ENCODE data around the gene DGLUCY.
"Not testable (repeated sequence)": the region's sequence is repeated elsewhere in the genome, so short reads cannot be mapped to it uniquely, and the experiment has no call there.

The DGLUCY gene

DNA sequence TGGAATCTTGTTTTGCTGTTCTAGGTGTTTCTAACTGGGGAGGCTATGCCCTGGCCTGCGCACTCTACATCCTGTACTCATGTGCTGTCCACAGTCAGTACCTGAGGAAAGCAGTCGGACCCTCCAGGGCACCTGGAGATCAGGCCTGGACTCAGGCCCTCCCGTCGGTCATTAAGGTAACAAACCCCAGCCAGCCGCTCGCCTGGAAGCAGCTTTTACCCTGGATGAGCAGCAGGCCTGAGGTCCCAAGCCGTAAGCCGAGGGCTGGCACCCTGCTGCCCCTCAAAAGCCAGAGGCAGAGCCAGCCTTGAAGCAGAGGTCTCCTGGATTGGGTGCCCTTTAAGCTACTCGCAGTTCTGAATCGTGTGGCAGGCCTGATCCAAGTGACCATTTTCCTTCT lies 101.5 kb downstream of the DGLUCY start:
- DNase-seq (ENCODE audit: low read depth): no peak

DNA sequence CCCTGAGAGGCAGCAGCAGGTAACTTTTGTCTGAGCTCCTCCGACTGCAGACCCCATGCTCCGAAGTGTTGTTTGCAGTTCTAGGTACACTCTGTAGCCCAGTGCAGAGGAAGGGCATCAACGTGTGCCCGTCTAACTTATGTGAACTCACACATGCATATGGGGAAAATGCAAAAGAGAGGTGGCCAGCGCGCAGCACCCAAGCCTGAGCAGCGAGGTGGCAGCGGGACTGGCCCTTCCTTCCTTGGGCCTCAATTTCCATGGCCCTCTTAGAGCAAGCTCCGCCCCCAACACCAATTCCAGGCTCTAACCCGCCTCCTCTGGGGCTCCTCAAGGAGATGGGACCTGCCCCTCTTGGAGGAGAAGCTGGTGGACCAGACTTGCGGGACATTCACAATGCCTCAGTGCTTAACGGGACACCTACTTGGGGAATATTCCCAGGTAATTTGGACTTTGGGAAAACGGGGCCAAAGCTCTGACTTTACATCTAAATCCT lies 102.9 kb downstream of the DGLUCY start:
- DNase-seq (ENCODE audit: low read depth): no peak

DNA sequence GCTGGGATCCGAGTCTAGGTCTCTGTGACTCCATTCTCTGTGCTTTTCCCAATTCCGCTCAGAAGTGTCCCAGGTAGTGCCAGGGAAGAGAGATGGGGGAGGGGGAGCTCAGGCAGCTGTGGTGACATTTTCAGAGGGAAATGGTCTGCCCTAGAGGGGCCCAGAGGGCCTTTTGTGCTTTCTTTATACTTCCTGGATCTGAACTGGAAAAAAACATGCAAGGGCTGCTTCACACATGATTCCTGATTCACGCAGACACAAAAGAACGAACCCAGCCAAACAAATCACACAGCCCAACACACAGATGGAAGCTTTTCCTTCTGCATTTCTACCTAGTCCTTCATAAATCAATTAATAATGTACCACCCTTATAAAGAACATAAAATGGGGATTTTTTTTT lies 104.1 kb downstream of the DGLUCY start:
- DNase-seq (ENCODE audit: low read depth): no peak

DNA sequence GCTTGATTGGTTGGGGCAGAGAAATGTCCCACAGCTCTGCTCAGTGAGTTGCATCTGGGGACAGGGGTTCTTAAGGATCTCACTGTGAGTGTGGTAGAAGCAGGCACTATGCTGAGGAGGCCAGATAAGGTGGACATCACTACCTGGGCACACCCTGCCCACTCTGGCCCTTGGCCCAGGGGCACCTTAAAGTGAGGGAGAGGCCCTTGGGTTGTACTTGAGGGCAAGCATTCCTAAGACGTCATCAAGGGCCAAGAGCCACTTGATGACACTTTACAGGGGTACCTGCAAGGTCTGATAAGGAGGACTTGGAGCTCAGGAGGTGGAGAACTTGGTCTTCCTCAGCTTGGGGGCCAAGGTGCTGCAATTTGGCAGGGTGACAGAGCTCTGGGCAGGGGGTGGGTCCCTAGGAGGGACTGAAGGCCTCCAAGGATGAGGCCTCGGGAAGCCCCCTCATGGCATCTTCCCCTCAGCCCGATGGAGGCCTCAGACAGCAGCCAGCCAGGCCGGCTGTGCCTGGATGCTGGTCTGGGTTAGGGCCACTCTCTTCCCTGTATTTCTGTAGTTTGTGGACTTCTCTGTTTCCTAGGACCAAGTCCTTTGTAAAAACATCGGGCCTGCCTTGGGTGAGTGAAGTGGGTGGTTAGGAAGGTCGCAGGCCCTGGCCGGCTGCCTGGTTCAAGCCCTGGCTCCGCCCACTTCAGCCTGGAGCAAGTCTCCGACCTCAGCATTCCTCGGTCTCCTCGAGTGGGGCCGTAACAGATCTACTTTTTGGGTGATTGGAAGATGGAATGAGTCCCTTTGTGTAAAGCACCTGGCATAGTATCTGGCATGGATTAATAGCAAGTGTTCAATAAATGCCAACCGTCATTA lies 105.9 kb downstream of the DGLUCY start:
- DNase-seq (ENCODE audit: low read depth): no peak

DNA sequence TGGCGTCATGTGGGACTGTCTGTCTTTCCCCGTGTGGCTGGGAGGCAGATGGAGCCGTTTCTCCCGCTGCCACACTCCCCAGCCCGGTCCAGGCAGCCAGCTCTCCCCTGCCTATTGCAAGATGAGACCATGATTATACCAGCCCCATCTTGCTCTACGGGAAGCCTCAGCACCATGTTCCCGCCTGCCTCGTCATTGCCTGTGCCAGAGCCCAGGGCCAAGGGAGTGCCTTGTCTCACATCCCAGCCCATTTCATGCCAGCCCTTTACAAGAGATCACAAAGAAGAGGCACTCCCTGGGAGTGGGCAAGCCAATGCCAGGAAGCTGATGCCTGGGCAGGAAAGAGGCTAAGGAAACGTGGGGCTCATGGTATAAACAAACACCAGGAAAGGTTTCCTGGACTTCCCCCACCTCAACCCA lies 106.7 kb downstream of the DGLUCY start:
- no peak for DNase-seq (ENCODE audit: low read depth)

DNA sequence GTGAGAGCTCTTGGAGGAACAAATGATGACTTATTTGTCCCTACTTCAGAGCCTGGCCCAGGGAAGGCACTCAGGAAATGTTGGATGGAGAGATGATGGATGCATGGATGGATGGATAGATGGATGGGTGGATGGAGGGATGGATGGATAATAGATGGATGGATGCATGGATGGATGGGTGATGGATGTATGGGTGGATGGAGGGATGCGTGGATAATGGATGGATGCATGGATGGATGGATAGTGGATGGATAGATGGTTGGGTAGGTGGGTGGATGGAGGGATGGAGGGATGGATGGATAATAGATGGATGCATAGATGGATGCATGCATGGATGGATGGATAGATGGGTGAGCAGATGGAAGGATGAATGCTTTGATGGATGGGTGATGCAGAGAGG lies 107.4 kb downstream of the DGLUCY start:
- no peak for DNase-seq (ENCODE audit: low read depth)

DNA sequence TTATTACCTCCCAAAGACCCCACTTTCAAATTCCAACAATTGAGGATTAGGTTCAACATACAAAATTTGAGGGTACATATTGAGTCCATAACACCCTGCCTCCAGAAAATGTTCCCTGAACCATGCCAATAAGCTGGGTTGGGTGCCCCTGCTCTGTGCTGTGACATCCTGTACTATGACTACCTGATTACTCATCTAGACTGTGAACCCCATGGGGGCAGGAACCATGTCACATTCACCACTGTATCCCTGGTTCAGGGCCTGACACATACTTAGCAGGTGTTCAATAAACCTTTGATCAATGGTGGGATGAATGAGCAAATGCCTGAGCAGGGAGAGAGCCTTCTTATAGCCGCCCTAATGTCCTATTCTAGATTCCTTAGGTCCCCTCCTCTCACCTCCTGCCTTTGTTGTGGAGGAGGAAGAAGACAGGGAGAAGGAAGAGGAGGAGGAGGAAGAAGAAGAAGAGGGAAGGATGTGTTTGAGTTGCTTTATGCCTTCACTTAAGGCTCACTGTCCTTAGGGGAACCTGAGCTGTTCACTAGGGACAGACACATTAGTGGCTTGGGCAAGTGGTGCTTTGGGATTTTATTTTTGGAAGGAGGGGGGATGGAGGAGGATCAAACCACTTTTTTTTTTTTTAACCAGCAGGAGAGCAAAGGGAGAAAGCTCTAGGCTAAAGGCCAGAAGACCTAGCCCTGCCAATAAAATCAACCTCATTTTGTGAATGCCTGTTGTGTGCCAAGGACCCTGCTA lies 109.3 kb downstream of the DGLUCY start:
- DNase-seq (ENCODE audit: low read depth): no peak

DNA sequence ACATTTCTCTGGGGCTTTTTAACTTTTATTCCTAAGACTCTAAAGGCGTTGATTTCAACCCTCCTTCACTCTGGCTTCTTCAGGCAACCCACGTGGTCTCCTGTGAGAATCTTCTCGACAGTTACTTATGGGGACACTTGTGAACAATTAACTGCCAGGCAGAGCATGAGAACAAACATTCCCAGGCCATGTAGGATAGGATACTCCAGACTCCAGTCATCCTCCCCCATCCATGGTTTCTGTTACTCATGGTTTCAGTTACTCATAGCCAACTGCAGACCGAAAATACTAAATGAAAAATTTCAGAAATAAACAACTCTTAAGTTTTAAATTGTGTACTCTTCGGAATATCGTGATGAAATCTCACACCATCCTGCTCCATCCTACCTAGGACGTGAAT lies 111.2 kb downstream of the DGLUCY start:
- DNase-seq (ENCODE audit: low read depth): peak; percentile 43

DNA sequence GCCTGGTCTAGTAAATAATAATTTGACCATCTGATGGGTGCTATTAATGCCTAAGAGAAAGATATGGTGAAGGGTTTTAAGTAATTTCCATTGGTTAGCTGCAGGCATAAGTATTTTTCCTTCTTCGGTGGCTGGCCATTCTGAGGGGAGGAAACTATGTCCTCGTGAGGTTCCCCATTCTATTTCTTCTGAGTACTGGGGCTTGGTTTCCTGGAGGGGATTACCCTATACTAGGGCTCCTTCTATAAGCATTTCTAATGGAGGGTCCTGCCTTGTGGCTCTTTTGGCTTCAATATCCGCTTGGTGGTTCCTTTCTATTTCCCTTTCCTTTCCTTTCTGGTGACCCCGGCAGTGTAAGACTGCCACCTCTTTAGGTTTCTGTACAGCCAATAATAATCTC lies 112.5 kb downstream of the DGLUCY start:
- DNase-seq (ENCODE audit: low read depth): not testable (repeated sequence)

DNA sequence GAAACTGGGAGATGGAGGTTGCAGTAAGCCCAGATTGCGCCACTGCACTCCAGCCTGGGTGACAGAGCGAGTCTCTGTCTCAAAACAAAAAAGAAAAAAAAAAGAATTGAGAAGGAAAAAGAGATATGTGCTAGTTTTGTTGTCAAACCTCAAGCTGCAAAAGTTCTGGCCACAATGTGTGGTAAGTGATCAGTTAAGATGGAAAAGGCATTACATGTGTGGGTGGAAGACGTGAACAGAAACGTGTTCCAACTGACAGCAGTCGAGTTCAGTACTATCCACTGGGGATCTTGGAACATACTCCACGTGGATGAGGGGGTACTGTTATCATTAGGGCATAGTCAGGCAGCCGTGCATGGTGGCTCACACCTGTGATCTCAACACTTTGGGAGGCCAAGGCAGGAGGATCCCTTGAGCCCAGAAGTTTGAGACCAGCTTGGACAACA lies 113.3 kb downstream of the DGLUCY start:
- DNase-seq (ENCODE audit: low read depth): no peak

DNA sequence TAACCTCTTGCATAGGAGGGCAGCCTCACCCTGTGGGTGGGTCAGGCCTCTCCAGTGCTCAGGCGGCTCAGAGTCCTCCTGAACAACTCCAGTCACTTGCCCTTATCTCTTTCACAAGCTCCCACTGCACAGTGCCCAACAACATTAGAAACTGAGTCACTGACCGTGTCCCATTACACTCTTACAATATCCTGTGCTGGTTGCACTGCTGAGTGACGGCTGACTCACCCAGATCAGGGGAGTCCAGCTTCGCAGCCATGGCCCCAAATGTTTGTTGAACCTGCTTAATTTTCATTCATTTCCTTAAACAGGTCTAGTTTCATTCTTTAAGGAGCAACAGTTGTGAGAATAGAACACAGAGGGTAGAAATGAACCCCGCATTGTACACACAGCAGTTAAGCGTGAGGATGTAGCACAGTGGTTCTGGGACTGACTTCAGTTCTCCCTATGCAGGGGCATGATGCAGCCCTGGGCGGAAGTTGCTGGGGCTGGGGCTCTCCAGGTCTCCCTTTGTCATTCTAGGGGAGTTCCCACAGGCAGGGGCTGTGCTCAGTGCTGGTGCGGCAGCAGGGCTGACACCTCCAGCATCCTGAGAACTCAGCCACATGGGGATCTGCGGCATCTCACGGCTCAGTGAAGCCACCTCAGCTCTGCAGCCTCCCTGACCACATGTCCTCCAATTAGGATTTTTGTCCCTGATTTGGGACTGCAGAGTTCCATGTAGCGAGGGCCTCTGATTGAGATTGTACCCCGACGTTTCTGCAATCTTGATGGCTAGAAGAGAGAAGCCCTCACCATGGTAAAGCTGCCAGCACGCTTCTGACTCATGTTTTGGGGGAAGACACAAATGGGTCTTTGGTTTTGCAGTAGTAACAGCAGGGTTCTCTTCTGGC lies 114.5 kb downstream of the DGLUCY start:
- peak; percentile 66 for DNase-seq (ENCODE audit: low read depth)

DNA sequence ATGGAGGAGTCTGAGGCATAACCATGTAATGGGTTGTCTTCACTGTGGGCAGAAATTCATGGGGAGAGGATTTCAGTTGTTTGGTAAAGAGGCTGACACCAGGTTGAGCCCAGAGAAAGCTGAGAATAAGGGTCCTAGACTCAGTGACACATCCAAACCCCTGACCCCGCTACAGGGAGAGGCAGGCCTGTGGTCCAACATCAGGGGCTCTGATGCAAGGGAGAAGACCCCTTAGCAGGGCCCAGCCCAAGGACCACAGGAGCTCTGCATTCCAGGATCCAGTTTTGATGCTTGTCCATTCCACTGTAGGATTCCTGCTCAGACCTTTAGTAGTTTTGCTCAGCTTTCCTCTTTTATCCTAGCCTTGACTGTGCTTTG lies 115.1 kb downstream of the DGLUCY start:
- DNase-seq (ENCODE audit: low read depth): no peak

DNA sequence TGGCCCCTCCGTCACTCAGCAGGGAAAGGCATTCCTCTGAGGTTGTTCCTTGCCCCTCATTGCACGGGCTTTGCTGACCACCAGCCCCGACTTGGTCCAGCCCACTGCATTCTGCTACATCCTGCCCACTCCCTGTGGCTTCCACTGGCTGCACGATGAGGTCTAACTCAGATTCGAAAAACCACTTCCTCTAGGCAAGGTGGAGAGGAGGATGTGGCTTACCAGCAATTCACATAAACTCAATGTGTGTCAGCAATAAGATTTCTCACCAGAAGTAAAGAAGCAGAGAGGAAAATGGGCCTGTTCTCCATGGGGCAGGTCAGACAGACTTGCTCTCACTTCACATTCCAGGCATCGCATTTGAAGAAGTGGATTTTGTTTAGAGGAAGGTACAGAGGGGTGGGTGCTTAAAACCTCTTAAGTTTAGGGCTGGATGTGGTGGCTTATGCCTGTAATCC lies 115.9 kb downstream of the DGLUCY start:
- DNase-seq (ENCODE audit: low read depth): peak; percentile 81

DNA sequence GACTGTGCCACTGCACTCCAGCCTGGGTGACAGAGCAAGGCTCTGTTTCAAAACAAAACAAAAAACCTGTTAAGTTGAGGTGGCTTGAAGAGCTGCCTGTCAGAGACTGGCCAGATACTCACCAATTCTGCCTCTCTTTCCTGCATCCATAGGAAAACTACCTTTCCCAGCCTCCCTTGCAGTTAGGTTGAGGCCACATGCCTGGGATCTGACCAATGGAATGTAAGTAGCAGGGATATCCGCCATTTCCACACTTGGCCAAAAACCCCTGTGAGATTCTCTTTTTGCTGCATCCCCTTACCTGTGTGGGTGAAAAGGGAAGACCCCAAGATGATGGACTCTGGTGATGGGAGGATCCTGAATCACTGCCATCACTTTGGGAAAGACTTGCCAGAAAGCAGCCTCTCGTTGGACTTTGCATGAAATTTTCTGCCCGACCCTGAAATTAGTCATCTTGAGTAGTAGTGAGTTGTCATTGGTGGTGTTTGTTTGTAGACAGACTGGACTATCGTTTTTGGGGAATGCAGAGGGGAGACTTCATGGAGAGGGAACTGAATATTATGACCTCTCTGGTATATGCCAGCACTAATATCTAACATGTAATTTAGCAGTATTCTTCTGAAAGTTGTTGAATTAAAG lies 116.6 kb downstream of the DGLUCY start:
- peak; percentile 40 for DNase-seq (ENCODE audit: low read depth)

DNA sequence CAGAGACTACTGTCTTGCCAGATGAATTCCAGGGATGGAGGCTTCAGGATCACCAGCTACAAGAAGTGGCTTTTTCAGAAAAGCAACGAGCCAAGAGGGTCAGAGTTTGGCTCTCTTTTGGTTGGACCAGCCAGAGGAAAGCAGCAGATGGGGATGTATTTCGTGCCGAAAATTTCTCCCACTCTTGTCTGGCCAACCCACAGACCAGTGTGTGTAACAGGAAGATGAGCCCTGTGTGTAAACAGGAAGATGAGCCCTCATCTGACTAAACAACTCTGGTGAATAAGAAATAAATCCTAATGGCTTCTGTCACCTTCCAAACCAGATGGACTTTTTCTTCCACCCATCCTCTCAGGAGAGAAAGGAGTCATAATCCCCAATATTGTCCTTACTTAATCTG lies 117.6 kb downstream of the DGLUCY start:
- DNase-seq (ENCODE audit: low read depth): peak; percentile 20

DNA sequence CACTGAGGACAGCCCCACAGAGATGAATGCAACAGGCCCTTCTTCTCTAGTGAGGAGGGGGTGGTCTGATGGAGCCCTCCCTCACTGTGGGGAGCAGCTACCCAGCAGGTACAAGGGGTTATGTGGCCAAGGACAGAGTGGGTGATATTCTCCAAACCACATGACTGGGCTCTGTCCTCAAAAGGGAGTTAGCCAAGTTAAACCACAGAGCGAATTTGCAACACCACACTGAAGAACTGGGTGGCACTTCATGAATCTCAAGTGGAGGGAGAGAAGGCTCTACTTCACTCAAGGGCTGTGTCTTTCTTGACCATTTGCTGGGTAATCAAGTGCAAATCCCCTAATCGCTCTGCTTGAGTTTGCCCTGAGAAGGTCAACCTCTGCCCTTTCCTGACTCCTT lies 118.2 kb downstream of the DGLUCY start:
- no peak for DNase-seq (ENCODE audit: low read depth)

DNA sequence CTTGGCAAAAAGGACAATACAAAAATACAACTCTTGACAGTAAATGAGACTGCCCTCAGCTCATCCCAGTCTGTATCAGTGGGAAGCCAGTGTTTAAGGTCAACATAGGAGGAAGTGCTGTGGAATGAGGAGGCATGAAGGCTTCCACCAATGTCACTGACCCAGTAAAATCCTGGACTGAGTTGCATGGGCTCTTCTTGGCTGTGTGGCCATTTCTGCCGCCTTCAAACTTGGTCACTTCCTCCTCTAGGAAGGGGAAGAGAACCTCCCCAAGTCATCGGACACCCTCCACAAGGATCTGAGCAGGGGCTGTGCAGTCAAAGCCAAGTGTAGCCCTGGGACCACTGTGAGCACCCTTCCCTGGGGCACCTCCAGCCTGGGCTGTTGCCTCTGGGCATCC lies 118.7 kb downstream of the DGLUCY start:
- DNase-seq (ENCODE audit: low read depth): no peak

DNA sequence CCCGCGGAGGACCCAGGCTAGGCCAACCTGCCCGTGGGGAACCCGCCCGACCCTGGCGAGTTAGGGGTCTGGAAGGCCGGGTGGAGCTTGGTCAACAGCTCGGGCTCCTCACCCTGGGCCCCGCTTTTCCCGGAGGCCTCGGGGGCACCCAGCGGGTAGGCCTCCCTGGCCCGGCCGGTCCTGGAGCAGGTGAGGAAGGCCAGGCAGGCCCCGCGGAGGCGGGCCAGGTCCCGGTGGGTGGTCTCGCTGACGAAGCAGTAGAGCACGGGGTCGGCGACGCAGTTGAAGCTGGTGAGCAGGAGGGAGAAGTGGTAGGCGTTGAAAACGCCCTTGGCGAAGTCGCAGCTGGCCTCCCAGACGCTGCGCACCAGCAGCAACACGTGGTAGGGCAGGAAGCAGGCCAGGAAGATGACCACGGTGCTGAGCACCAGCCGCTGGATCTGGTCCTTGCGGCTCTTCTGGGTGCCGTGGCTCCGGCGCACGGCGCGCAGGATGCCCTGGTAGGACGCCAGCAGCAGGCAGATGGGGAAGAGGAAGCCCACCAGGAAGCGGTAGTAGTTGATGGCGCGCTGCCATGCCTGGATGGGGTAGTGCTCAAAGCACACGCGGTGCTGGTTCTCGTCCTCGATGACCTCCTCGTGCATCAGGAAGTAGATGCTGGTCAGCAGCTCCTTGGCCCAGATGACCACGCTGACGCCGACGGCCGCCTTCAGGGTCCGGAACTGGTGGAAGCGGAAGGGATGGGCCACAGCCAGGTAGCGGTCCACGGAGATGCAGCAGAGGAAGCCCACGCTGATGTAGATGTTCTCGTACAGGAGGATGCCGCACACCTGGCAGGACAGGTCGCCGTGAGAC lies 120.3 kb downstream of the DGLUCY start:
- no peak for DNase-seq (ENCODE audit: low read depth)

DNA sequence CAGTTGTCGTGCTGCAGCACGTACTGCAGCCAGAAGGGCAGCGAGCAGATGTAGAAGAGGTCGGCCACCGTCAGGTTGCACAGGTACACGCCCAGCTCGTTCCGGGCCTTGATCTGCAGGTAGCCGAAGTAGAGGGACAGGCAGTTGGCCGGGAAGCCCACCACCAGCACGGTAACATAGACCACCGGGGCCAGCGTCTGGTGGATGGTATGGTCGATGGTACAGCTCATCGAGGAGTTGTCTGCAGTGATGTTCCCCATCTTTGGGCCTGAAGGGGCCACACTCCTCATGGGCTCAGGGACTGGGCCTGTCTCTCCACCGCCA lies 120.9 kb downstream of the DGLUCY start:
- no peak for DNase-seq (ENCODE audit: low read depth)

DNA sequence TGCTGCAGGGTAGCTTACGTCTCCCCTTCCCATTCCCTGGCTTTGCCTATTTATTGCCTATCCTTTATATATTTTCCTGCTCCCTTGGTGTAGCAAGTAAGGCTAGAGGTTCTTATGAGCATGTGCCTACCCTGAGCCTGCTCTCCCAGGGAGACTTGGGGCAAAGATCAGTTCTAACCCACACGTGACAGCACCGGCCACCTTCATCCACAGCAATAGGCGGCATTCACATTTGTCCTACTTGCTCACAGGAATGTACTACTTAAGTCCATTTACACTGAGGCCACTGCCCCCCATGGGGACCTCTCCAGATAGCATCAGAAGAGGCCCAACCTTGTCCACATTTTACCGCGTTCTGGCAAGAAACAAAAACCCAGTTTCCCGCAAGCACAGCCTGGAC lies 122.0 kb downstream of the DGLUCY start:
- DNase-seq (ENCODE audit: low read depth): no peak

DNA sequence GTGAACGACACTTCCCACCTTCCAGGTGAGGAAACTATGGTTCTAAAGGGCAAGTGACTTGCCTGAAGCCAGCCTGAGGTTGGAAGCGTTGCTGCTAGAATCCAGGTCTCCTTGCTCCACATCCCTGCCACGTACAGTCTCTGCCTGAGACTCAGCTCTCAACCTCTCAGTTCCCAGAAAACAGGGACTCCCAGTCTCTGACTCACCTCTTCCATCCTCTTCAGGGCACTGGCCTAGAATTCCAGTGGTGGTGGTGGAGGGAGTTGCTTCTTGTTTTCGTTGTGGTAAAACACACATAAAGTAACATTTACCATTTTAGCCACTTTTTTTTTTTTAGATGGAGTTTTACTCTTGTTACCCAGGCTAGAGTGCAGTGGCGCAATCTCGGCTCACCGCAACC lies 123.3 kb downstream of the DGLUCY start:
- DNase-seq (ENCODE audit: low read depth): peak; percentile 86
